DMS114 treated with DMSO at 0.1 percent for 48 hours (cell line): Measurements from ENCODE around the gene EMP3.
"Not testable (repeated sequence)": the region's sequence is repeated elsewhere in the genome, so short reads cannot be mapped to it uniquely, and the experiment has no call there.

ENCODE experiments used
- DNase-seq: peaks from one replicate; lab custom pipeline; 2025; ENCODE audit not compliant: unreplicated experiment; lab: John Stamatoyannopoulos, UW

EMP3 gene

DNA sequence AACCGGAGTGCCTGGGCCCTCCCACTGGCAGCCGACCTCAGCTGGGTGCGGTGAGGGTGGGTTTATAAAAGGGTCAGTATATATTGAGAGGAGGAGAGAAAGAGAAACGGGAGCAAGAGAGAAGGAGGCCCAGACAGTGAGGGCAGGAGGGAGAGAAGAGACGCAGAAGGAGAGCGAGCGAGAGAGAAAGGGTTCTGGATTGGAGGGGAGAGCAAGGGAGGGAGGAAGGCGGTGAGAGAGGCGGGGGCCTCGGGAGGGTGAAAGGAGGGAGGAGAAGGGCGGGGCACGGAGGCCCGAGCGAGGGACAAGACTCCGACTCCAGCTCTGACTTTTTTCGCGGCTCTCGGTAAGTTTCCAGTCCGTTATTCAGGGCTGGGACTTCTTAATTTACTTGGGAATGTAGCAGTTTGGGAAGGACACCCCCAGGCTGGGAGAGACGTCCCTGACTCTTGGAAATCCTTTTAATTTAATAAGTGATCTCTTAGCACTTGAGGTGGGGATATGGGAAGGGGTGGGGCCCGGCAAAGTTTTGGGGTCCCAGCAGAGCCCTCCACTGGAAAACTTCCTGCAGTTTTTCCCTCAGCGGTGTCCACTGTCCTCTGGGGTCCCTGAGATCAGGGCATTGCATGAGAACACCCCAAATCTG is at the start of gene EMP3:
EMP3 (plus strand) TSS at position 288 of the 646 bp plus-strand sequence. CDS start 1,293 bp downstream, outside the sequence.
- DNase-seq: peak; percentile 66

DNA sequence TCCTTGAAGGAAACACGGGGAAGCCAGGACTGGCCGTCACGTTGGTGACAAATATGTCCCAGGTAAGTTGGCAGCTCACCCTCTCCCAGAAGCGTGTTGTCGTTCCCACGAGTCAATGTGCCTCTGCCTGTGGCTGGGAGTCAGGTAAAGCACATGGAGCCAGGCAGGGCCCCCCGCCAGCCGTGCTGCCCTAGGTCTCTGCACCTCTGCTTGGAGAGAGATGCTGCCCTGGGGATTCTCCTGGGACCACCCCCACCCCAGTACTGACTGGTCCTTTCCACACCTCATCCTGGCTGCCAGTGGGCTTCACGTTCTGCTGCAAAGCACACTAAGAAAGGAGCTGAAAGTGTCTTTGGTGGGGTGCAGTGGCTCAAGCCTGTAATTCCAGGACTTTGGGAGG is 45.6 kb upstream of the EMP3 start:
- DNase-seq: no peak

DNA sequence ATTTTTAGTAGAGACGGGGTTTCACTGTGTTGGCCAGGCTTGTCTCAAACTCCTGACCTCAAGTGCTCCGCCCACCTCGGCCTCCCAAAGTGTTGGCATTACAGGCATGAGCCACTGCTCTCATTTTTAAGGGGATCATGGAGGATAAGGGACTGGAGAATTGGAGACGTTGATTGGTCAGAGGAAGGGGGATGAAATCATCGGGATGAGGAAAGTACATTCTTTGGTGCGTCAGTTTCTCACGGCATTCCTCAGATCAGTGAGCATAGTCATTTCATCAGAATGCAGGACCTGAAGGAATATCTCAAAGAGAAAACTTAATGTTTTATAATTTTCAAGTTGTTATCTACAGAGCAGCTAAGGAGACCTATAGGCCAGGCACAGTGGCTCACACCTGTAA is 41.4 kb upstream of the EMP3 start:
- no peak for DNase-seq

DNA sequence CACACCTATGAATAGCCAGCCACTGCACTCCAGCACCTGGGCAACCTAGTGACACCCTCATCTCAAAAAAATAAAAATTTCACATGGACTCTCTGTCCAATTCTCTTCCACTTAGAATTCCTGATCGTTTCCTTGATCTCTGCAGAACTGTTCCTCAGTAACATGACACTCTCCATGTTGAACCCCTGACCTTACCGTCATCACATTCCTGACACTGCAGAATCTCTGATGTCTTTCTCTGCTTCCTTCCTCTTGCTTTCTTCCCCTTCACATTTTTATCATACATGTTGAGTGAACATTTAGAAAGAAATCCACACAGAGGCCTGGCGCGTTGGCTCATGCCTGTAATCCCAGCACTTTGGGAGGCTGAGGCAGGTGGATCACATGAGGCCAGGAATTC is 40.5 kb upstream of the EMP3 start:
- no peak for DNase-seq

DNA sequence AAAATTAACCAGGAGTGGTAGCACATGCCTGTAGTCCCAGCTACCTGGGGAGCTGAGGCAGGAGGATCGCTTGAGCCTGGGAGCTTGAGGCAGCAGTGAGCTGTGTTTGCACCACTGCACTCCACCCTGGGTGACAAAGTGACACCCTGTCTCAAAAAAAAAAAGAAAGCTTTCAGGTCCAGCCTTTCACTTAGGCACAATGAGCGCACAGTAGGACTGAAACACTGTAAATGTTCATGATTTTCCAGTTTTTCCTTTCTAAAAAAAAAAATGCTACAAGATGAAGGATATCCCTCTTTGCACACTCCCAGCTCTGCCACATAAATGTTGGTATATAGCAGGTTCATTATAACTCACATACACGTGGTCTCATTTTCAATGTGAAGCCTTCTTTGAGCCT is 37.6 kb upstream of the EMP3 start:
- no peak for DNase-seq

- DNase-seq: no peak
Observed at GRCh38 chr19:48290401-48290770, 35.0 kb upstream of the EMP3 start.

GRCh38 chr19:48290771-48291488 is 34.4 kb upstream of the EMP3 start:
- DNase-seq: peak; percentile 51

DNA sequence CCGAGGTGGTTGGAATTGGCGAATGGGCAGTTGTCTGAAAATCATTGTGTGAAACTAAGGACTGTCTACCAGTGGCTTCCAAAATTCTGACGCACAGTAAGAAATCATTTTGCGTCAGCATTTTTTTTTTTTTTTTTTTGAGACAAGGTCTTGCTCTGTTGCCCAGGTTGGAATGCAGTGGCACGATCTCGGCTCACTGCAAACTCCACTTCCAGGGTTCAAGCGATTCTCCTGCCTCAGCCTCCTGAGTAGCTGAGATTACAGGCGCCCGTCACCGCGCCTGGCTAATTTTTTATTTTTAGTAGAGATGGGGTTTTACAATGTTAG is 33.9 kb upstream of the EMP3 start:
- not testable (repeated sequence) for DNase-seq

DNA sequence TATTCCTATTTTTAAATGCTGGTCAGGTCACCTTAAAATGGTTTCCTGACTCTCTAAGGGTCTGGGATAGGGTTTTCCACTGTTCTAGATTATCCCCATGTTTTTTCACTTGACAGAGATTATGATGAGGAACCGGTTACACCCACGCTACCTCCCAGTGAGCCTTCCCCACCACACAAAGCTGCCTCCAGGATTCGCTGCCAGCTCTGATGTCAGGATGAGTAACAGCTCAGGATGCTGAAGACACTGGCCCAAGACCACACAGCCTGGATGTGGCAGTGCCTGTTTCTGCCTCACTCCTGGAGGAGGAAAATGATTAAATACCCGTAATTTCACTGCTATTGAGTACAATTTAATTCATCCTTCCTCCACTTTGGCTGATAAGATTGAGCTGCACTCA is 32.6 kb upstream of the EMP3 start:
- DNase-seq: no peak

DNA sequence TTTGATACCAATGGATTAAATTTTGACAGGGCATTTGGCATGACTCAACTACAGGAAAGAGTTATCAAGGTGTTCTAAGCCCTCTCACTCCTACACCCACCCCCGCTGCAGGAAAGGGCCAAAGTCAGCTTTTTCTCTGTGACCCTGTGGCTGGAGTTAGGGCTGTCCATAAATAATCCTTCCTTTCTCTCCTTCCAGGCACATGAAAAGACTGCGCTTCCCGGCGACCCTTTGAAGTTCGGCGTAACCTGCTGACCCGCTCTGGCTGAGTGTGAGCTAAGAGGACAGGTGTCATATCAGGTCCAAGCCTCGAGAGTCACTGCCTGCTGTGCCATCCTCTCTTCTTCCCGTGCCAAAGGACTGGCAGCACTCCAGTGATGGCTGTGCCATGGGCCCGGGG is 29.9 kb upstream of the EMP3 start:
- DNase-seq: no peak

DNA sequence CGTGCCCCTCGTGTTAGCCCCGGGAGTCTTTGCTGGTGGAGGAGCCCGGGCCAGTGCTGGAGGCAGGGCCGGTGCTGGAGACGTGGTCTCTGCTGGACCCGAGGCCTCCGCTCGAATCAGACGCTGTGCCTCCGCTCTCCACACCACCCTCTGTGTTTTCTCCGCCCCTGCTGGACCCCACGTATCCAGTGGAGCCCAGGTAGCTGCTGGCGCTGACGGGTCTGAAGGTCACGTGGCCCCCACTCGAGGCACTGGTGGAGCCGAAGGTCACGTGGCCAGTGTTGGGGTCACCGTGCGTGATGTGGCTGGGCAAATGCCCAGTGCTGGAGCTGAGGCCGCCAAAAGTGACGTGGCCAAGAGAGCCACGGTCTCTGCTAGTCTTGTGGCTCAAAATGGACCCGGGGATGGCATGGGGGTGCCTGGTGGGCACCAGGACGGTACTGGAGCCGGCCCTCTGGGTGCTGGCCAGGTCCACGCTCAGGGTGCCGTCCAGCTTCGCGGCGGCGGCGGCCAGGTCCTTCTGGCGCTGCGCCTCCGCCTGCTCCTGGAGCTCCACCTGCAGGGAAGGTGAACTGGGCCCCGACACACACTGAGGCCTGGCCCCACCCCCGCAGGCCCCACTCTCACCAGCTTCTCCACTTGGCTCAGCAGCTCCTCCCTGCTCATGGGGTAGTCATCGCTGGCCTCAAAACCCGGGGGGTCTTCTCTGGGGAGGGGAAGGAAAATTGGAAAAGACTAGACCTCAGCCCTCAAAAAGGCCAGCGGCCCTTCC is 28.2 kb upstream of the EMP3 start:
- DNase-seq: no peak

GRCh38 chr19:48297975-48298374 is 27.4 kb upstream of the EMP3 start:
- DNase-seq: no peak

DNA sequence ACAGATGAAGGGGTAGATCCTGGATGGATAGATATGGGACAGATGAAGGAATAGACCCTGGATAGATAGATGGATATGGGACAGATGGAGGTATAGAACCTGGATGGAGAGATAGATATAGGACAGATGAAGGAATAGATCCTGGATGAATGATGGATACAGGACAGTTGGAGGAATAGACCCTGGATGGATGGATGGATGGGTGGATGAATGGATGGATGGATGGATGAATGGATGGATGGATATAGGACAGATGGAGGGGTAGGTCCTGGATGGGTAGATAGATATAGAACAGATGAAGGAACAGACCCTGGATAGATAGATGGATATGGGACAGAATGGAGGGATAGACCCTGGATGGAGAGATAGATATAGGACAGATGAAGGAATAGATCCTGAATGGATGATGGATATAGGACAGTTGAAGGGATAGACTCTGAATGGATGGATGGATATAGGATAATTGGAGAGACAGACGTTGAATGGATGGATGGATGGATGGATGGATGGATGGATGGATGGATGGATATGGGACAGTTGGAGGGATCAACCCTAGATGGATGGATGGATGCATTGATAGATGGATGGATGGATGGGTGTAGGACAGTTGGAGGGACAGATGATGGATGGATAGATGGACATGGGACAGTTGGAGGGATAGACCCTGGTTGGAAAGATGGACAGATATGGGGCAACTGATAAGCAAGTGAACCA is 23.3 kb upstream of the EMP3 start:
- no peak for DNase-seq

GRCh38 chr19:48302600-48302959 is 22.8 kb upstream of the EMP3 start:
- no peak for DNase-seq

GRCh38 chr19:48303367-48303766 is 22.0 kb upstream of the EMP3 start:
- no peak for DNase-seq

GRCh38 chr19:48303866-48304265 is 21.5 kb upstream of the EMP3 start:
- no peak for DNase-seq

DNA sequence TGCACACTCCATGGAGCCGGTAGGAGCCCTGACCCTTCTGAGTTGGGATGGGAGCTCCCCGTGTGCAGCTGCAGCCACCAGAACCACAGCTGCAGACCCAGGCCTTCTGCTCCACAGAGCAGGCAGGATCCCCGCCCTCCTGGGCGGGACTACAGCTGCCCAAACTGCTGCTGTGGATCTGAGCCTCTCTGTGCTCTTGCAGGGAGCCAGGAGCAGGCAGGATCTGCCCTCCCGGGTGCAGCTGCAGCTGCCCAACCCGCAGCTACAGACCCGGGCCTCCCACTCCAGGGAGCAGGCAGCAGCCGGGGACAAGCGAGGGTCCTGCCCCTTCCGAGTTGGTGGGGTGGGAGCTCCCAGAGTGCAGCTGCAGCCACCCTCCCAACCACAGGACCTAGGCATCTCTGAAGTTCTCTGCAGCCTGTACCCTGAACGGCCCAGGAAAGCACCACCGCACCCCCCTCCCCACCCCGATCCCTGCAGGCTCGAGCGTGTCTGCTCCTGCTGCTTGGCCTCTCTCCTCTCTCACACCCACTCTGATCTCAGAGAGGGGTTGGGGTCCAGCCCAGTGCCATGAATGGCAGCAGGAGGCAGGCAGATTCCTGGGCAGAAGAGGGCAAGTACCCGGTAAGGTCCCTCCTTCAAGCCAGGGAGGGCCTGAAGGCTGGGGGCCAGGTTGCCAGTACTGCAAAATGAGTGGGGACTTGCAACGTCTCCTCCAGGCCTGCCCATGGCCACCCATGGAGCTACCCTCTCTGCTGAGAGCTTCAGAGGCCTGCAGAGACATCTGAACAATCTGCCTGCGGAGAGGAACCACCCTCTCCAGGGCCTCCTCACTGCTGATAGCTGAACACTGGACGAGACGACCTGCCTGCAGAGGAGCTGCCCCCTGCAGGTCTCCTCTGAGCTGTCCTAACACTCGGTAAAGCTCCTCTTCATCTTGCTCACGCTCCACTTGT is 16.4 kb upstream of the EMP3 start:
- no peak for DNase-seq

GRCh38 chr19:48309731-48310130 is 15.6 kb upstream of the EMP3 start:
- DNase-seq: not testable (repeated sequence)

DNA sequence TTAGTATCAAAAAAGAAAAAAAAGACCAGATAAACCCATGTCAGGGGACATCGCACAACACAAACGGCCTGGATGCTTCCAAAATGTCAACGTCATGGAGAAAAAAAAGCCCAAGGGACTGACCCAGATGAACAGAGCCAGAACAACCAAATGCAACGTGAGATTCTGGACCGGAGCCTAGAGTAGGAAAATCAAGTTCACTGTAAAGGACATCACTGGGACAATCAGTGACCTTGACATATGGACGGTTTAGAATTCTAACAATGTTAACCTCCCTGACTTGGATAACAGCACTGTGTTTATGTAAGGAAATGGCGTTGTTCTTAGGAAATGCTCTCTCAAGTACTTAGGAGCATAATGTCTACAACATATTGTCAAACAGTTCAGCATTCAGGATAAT is 15.1 kb upstream of the EMP3 start:
- DNase-seq: no peak

DNA sequence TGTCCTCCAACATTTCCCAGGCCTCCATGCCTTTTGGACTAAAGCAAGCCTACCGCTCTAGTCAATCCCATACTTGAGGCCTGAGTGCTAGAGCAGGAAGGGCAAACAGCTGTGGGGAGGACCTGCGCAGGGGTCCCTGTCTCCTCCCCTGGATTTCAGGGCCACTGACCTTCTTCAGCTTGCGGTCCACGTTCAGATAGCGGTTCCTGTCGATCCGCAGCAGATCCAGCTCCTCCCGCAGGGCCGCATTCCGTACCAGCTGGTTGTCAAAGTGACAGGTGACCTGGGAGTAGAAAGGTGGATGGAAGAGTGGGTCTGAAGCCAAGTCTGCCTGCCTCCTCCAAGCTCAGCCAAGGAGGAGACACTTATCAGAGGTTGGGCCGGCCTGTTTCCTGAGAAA is 14.0 kb upstream of the EMP3 start:
- DNase-seq: no peak

DNA sequence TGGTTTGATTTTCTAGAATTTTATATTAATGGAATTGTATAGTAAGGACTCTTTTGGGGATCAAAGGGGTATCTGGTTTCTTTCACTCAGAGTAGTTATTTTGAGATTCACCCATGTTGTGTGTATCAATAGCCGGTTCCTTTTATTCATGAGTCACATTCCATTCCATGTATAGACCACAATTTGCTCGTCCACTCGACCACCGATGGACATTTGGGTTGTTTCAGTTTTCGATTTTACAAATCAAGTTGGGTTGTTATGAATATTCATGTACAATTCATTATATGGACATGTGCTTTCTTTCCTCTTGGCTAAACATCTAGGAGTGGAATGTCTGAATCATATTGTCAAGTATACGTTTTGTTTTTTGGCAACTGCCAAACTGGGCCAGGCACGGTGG is 9.6 kb upstream of the EMP3 start:
- DNase-seq: no peak
